Thyroid gland (tissue), 4 donors: Measurements from ENCODE around the gene PLEKHA5.

ENCODE experiments used
- CTCF ChIP-seq, 6 experiments: fragments of 200-600 bp in 3 of 6; fragments of 450-650 bp in 3 of 6; sonication (generic) in 3 of 6; IDR thresholded peaks; one replicate each; pipeline ENCODE4 v1.5.1; 2016 to 2019; ENCODE audit warnings: antibody characterized with exemption in 6 of 6, mild to moderate bottlenecking in 2 of 6, inconsistent platforms in 1 of 6, moderate library complexity in 1 of 6
- POLR2A ChIP-seq, 2 donors: fragments of 450-650 bp; IDR thresholded peaks; one replicate each; pipeline ENCODE4 v1.6.1; 2017; ENCODE audit warnings: antibody characterized with exemption in 2 of 2, mild to moderate bottlenecking in 2 of 2, moderate library complexity in 1 of 2

GRCh38 chr12:19144287-19144686 lies 14.8 kb downstream of the PLEKHA5 start:
- TF ChIP-seq CTCF (IDR thresholded peaks at IDR 0.05) (no peak), POLR2A (IDR thresholded peaks at IDR 0.05) (no peak)
